IMR-90 (cell line): ENCODE results near the gene MOB2. TPM values are rescaled to one million over a fixed set of nuclear protein-coding genes. Genes with fewer than 3 reads are reported as not detected.

Experiments used
- ATAC-seq: fragments of 200-7000 bp; cut with Tn5 transposase; 2 replicates; pipeline ENCODE4 v1.9.1; 2020; ENCODE audit warnings: low read depth, mild to moderate bottlenecking, moderate library complexity
- BruUV-seq: library from RNA; stranded (reverse); fragments of 400-500 nt; replicated peaks from 2 replicates; lab custom pipeline; 2021; lab: Mats Ljungman, UMichigan
- CTCF ChIA-PET: fragments of 300-600 bp; formaldehyde crosslinking; extraction: SDS; loops from one replicate; lab custom pipeline; 2021; ENCODE audit warnings: antibody characterized with exemption; lab: Yijun Ruan, JAX
- POLR2A ChIA-PET: fragments of 300-600 bp; sonication (Branson Sonifier 250); formaldehyde crosslinking; loops from one replicate; lab custom pipeline; 2022; ENCODE audit warnings: antibody characterized with exemption; ENCODE audit not compliant: unreplicated experiment; lab: Charles Lee
- DNase-seq: peaks from one replicate; pipeline ENCODE4 v3.0.0; 2013
- H2AFZ ChIP-seq: replicated peaks from 2 replicates; pipeline ENCODE3; 2013; ENCODE audit warnings: low read length, mild to moderate bottlenecking; ENCODE audit not compliant: poor library complexity
- H2AK5ac ChIP-seq: 2 replicates; pipeline ENCODE4 v1.6.1; 2013; ENCODE audit warnings: low read depth, low read length, inconsistent platforms
- H2AK9ac ChIP-seq: replicated peaks from 2 replicates; pipeline ENCODE3; 2013; ENCODE audit warnings: mild to moderate bottlenecking, low read depth, low read length, moderate library complexity; ENCODE audit not compliant: poor library complexity
- H2BK120ac ChIP-seq: 2 replicates; pipeline ENCODE4 v1.6.1; 2013; ENCODE audit warnings: low read depth, low read length, inconsistent platforms
- H2BK15ac ChIP-seq: 3 replicates; pipeline ENCODE4 v1.6.1; 2013; ENCODE audit warnings: low read depth, low read length, inconsistent platforms
- H2BK20ac ChIP-seq: 2 replicates; pipeline ENCODE4 v1.6.1; 2013; ENCODE audit warnings: low read depth, mild to moderate bottlenecking, inconsistent platforms, low read length, moderate library complexity
- H2BK5ac ChIP-seq: 2 replicates; pipeline ENCODE4 v1.6.1; 2013; ENCODE audit warnings: mild to moderate bottlenecking, low read depth, low read length, inconsistent platforms; ENCODE audit not compliant: poor library complexity, severe bottlenecking
- H3K14ac ChIP-seq: replicated peaks from 2 replicates; pipeline ENCODE4 v1.6.1; 2013; ENCODE audit warnings: low read depth, low read length, inconsistent platforms
- H3K18ac ChIP-seq: 2 replicates; pipeline ENCODE4 v1.6.1; 2013; ENCODE audit warnings: low read depth, low read length, control low read depth
- H3K23ac ChIP-seq: 2 replicates; pipeline ENCODE4 v1.6.1; 2013; ENCODE audit warnings: low read depth, low read length, inconsistent platforms
- H3K27ac ChIP-seq: 2 replicates; pipeline ENCODE4 v1.5.1; 2013; ENCODE audit warnings: mild to moderate bottlenecking, control low read depth, low read length; ENCODE audit not compliant: insufficient read depth
- H3K27me3 ChIP-seq: 2 replicates; pipeline ENCODE4 v1.6.1; 2013; ENCODE audit warnings: low read length; ENCODE audit not compliant: control insufficient read depth, insufficient read depth
- H3K36me3 ChIP-seq: 2 replicates; pipeline ENCODE4 v1.6.1; 2013; ENCODE audit warnings: low read length, mixed read lengths; ENCODE audit not compliant: control insufficient read depth, insufficient read depth
- H3K4ac ChIP-seq: 2 replicates; pipeline ENCODE4 v1.6.1; 2013; ENCODE audit warnings: low read depth, low read length, inconsistent platforms
- H3K4me1 ChIP-seq: 2 replicates; pipeline ENCODE4 v1.6.1; 2013; ENCODE audit warnings: low read length, mixed read lengths; ENCODE audit not compliant: control insufficient read depth, insufficient read depth
- H3K4me2 ChIP-seq: 2 replicates; pipeline ENCODE4 v1.6.1; 2013; ENCODE audit warnings: low read depth, mild to moderate bottlenecking, control low read depth, low read length, moderate library complexity
- H3K4me3 ChIP-seq: 2 replicates; pipeline ENCODE4 v1.5.1; 2013; ENCODE audit warnings: low read depth, mild to moderate bottlenecking, control low read depth, low read length, moderate library complexity; ENCODE audit not compliant: insufficient read depth
- H3K56ac ChIP-seq: 2 replicates; pipeline ENCODE4 v1.6.1; 2013; ENCODE audit warnings: low read length, inconsistent platforms; ENCODE audit not compliant: insufficient read depth; ENCODE audit errors: extremely low read depth
- H3K79me1 ChIP-seq, 2 experiments: 2 replicates each; pipeline ENCODE4 v1.6.1; 2013; ENCODE audit warnings: low read length in 2 of 2, inconsistent platforms in 1 of 2, low read depth in 1 of 2
- H3K9ac ChIP-seq: 2 replicates; pipeline ENCODE4 v1.6.1; 2013; ENCODE audit warnings: low read depth, low read length, control low read depth
- H3K9me1 ChIP-seq: 2 replicates; pipeline ENCODE4 v1.6.1; 2013; ENCODE audit warnings: low read length, inconsistent platforms; ENCODE audit not compliant: insufficient read depth
- H3K9me3 ChIP-seq: 2 replicates; pipeline ENCODE4 v1.6.1; 2013; ENCODE audit warnings: low read length; ENCODE audit not compliant: control insufficient read depth, insufficient read depth
- H4K20me1 ChIP-seq: 2 replicates; pipeline ENCODE4 v1.6.1; 2013; ENCODE audit warnings: low read length, inconsistent platforms; ENCODE audit not compliant: insufficient read depth
- H4K5ac ChIP-seq: 2 replicates; pipeline ENCODE4 v1.6.1; 2013; ENCODE audit warnings: mild to moderate bottlenecking, low read depth, low read length, control low read depth
- H4K8ac ChIP-seq, 2 experiments: 2 replicates each; pipeline ENCODE4 v1.6.1; 2013; ENCODE audit warnings: low read depth in 2 of 2, low read length in 2 of 2, control low read depth in 1 of 2, inconsistent platforms in 1 of 2
- H4K91ac ChIP-seq: 2 replicates; pipeline ENCODE4 v1.6.1; 2013; ENCODE audit warnings: low read depth, low read length, inconsistent platforms; ENCODE audit not compliant: insufficient read depth
- CEBPB ChIP-seq: IDR thresholded peaks from 2 replicates; pipeline ENCODE4 v1.6.1; 2012; ENCODE audit warnings: low read depth, low read length, improper control_type of control experiment
- CHD1 ChIP-seq: IDR thresholded peaks from 2 replicates; pipeline ENCODE4 v1.6.1; 2012; ENCODE audit warnings: low read depth, low read length, improper control_type of control experiment
- ELK1 ChIP-seq: fragments of 150-350 bp; IDR thresholded peaks from 2 replicates; pipeline ENCODE4 v1.6.1; 2016; ENCODE audit warnings: low read depth, mild to moderate bottlenecking, low read length, moderate library complexity, borderline replicate concordance
- MAZ ChIP-seq: IDR thresholded peaks from 2 replicates; pipeline ENCODE4 v1.6.1; 2012; ENCODE audit warnings: low read depth, mild to moderate bottlenecking, low read length, improper control_type of control experiment, moderate library complexity, borderline replicate concordance
- MXI1 ChIP-seq: IDR thresholded peaks from 2 replicates; pipeline ENCODE4 v1.6.1; 2012; ENCODE audit warnings: low read depth, mild to moderate bottlenecking, low read length, moderate library complexity, borderline replicate concordance
- RCOR1 ChIP-seq: IDR thresholded peaks from 2 replicates; pipeline ENCODE4 v1.6.1; 2012; ENCODE audit warnings: mild to moderate bottlenecking, low read length, improper control_type of control experiment; ENCODE audit not compliant: insufficient replicate concordance
- SMC3 ChIP-seq: fragments of 150-350 bp; IDR thresholded peaks from 2 replicates; pipeline ENCODE4 v1.6.1; 2016; ENCODE audit warnings: low read depth, mild to moderate bottlenecking, antibody characterized with exemption, low read length, moderate library complexity
- WGBS, 2 experiments: methylation state at CpG; one replicate each; pipeline versions ENCODE4 v1.1.5 to v1.1.7; 2013; ENCODE audit warnings: missing lambda C conversion rate in 2 of 2; ENCODE audit not compliant: insufficient read length in 1 of 2; ENCODE audit errors: extremely low coverage in 2 of 2; 5-methylcytosine and 5-hydroxymethylcytosine counted together
- dilution Hi-C: fragments of 300-500 bp; cut with HindIII; formaldehyde crosslinking; loops from one replicate; pipeline ENCODE4 v1.14.3; 2018; ENCODE audit warnings: low sequenced_read_pairs; ENCODE audit not compliant: unreplicated experiment
- in situ Hi-C: fragments of 300-500 bp; cut with MboI; formaldehyde crosslinking; loops from 3 replicates; pipeline ENCODE4 v1.14.3; 2019; ENCODE audit warnings: low sequenced_read_pairs, inconsistent platforms, mixed read lengths
- intact Hi-C: fragments of 100-400 bp; cut with micrococcal nuclease; formaldehyde crosslinking; loops from 2 replicates; pipeline ENCODE4 v1.10.0; 2022
- polyA plus RNA-seq, 3 experiments: library from polyadenylated mRNA; depleted of rRNA; stranded (reverse); fragments of >200 nt; gene quantifications; 2 replicates each; pipeline ENCODE4 v1.2.3, GENCODE V29; 2012; ENCODE audit warnings: low replicate concordance in 1 of 3
- total RNA-seq: library from RNA; depleted of rRNA; stranded (reverse); fragments of >200 nt; gene quantifications from 2 replicates; pipeline ENCODE4 v1.2.3, GENCODE V29; 2012

MOB2 gene
- total and polyA plus RNA-seq, 2 of the 4 experiments (the other 2 are of a cell fraction): 23.7 to 36.2 TPM

GRCh38 chr11:1422481-1422880, 64.1 kb downstream of the MOB2 start:
- Histone ChIP-seq H4K20me1 (no peaks in the 10 kb centered on the region), H3K18ac (no peak overlapping the region), H4K5ac (no peak overlapping the region), H2BK15ac (no peak overlapping the region), H3K9ac (no peak overlapping the region), H3K9me1 (no peaks in the 10 kb centered on the region), H3K4me1 (no peaks in the 10 kb centered on the region), H2BK20ac (no peak overlapping the region), H4K8ac (no peak overlapping the region), H3K27me3 (no peaks in the 10 kb centered on the region), H3K79me1 (no peaks in the 10 kb centered on the region), H3K23ac (no peak overlapping the region), H2BK5ac (no peak overlapping the region), H3K14ac (no peak overlapping the region), H3K36me3 (no peaks in the 10 kb centered on the region), H2AK5ac (no peak overlapping the region), H3K4me3 (no peak overlapping the region), H2AFZ (peak overlapping the region; percentile 43), H3K9me3 (peaks cover 16% of the 10 kb centered on the region), H3K56ac (no peak overlapping the region), H2AK9ac (no peak overlapping the region), H3K4me2 (no peak overlapping the region), H2BK120ac (no peak overlapping the region), H3K27ac (no peak overlapping the region), H3K4ac (no peak overlapping the region), H4K91ac (no peak overlapping the region)
- intact Hi-C loops: no loop called here
- no TSS peak for BruUV-seq
- dilution Hi-C loops: no loop called here
- POLR2A ChIA-PET: no interaction called here
- in situ Hi-C loops: no loop called here
- CTCF ChIA-PET: no interaction called here
- ATAC-seq (peak; percentile 79), DNase-seq (no peak)
- WGBS, 2 experiments: 40% methylated on average over 2 of the region's 9 CpGs; no CpG with 5 or more reads in 1 of the 2 experiments
- TF ChIP-seq SMC3: no peak
- no peak for TF ChIP-seq RCOR1
- no peak for TF ChIP-seq MXI1
- no peak for TF ChIP-seq CHD1
- no peak for TF ChIP-seq ELK1
- no peak for TF ChIP-seq MAZ
- no peak for TF ChIP-seq CEBPB
